HG03521 (cell line): ENCODE measurements around the gene KRTAP3-1.
"Not testable (repeated sequence)": the region's sequence is repeated elsewhere in the genome, so short reads cannot be mapped to it uniquely, and the experiment has no call there.

ENCODE experiments used
- ATAC-seq: cut with Tn5 transposase; IDR thresholded peaks from one replicate; pipeline ENCODE4 v1.9.1; 2021; ENCODE audit warnings: mild to moderate bottlenecking, moderate library complexity; ENCODE audit not compliant: unreplicated experiment

The KRTAP3-1 gene

DNA sequence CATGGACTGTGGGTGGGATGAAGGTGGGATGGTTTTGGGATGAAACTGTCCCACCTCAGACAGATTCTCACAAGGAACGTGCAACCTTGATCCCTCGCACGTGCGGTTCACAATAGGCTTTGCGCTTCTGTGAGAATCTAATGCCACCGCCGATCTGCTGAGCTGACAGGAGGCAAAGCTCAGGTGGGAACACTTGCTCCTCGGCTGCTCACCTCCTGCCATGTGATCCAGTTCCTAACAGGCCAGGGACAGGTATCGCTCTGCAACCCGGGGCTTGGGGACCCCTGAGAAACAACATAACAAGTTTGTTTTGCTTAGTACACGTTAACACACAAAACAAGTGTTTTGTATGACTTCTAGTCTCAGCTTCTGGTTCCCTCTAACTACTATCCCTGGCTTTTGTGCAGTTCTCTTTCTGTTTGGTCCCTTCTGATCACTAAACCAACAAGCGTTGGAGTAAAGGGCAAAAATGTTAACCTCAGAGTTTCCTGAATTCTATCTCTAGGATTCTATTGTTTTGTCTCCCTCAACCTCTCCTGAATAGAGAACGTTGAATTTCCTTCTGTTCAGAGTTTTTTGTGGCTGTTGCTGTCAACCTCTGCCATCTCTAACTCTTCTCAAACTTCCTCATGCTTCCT is 7.8 kb upstream of the KRTAP3-1 start:
- no peak for ATAC-seq

DNA sequence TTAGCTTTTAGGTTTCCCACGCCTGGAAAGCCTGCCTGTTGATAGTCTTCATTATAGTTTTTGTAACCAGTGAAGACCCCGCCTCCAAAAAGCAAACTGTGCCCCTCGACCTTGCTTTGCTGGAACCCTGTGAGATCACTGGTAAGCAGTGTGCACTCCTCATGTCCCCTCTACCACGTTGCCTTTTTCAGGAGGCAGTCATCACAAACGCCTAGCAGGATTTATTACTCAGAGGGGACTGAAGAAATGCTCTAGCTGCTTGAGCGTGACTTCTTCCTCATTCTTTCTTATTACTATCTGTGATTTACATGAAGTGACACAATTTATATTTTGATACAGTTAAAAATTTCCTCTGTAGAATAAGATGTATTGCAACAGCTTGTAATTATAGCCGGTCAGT is 6.5 kb upstream of the KRTAP3-1 start:
- no peak for ATAC-seq

DNA sequence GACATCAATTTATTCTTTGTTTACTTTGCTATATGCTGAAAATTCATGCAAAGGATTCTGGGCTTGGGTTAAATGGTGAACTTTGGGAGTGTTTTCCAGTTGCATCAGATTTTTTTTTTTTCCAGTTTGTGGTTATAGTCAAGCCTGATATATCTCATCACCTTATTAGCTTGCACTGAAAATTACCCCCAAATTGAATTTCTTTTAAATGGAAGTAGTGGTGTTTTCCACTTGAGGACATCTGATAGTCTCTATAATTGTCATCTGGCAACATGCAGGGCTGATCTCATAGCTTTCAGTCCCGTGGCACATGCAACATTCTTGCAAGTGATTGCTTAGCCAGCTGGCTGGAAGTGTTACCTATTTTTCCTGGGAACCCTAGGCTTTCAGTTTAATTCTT is 4.7 kb upstream of the KRTAP3-1 start:
- ATAC-seq: no peak

GRCh38 chr17:41013181-41013580 is 4.3 kb upstream of the KRTAP3-1 start:
- no peak for ATAC-seq

- ATAC-seq: no peak
These were observed 3.6 kb upstream of the KRTAP3-1 start for GRCh38 chr17:41012326-41013120.

GRCh38 chr17:41010441-41010840 is 1.5 kb upstream of the KRTAP3-1 start:
- ATAC-seq: no peak

DNA sequence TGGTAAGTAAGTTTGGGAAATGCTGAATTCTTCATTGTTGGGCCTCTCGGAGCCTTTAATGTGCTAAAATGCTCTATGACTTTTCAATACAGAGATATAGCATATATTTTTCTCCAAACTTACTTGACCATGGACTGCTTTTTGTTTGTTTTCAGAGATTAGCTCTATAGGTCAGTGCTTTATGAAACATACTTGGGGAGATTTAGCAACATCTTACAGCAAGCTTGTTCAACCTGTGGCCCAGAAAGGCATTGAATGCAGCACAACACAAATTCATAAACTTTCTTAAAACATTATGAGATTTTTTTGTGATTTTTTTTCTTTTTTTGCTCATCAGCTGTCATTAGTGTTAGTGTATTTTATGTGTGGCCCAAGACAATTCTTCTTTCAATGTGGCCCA is 1.0 kb upstream of the KRTAP3-1 start:
- no peak for ATAC-seq

- no peak for ATAC-seq
These were observed 403 bp upstream of the KRTAP3-1 start for GRCh38 chr17:41009301-41009760.

GRCh38 chr17:41004397-41004796 is 4.5 kb downstream of the KRTAP3-1 start:
- ATAC-seq: no peak

DNA sequence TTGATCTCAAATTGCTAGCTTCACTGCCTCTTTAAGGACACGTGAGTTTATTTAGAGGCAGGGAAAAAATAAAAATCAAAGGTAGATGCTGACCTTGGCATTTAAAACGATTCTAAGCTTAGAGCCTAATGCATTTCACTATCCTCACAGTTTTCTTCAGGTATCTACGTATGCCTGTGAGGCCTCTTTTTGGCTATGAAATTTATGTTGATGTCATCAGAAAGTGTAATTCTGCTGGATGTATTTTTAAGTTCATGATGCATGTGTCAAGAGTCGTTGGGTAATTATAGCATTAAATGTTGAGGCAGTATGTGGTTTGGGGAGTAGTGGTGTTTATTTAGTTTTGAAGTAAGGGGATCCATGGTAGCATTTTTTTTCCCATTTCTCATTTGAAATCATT is 5.0 kb downstream of the KRTAP3-1 start:
- ATAC-seq: no peak

GRCh38 chr17:41002814-41003213 is 6.1 kb downstream of the KRTAP3-1 start:
- ATAC-seq: no peak

GRCh38 chr17:41001795-41002194 is 7.1 kb downstream of the KRTAP3-1 start:
- no peak for ATAC-seq

DNA sequence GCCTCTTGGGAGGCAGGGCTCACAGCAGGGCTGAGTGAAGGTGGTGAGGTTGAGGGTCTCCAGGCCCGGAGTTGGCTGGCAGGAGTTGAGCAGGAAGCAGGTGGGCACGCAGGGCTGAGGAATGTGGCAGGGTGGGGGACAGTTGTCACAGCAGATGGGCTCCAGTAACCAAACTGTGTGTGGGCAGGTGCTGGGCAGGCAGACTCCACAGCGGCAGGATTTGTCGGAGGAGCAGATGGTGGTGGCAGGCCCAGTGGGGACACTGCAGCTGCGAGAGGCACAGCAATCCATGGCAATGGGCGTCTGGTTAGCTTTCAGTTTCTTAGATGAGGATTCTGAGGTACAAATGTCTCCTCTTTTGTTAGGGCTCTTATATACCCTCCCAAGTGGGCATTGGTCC is 9.4 kb downstream of the KRTAP3-1 start, which contains the start of gene KRTAP3-2:
KRTAP3-2 (minus strand) TSS at position 344 of the 400 bp plus-strand sequence; CDS start at position 291, 53 bp downstream.
- not testable (repeated sequence) for ATAC-seq

GRCh38 chr17:40997361-40997760 is 11.6 kb downstream of the KRTAP3-1 start:
- no peak for ATAC-seq

- no peak for ATAC-seq
These were observed 12.1 kb downstream of the KRTAP3-1 start for GRCh38 chr17:40996829-40997228.

- ATAC-seq: no peak
These were observed 13.8 kb downstream of the KRTAP3-1 start for GRCh38 chr17:40995116-40995515.

- no peak for ATAC-seq
These were observed 15.1 kb downstream of the KRTAP3-1 start, which contains the start of gene KRTAP3-3 for GRCh38 chr17:40993839-40994238. KRTAP3-3 (minus strand) TSS chr17:40994164; CDS start chr17:40994097, 67 bp downstream.

DNA sequence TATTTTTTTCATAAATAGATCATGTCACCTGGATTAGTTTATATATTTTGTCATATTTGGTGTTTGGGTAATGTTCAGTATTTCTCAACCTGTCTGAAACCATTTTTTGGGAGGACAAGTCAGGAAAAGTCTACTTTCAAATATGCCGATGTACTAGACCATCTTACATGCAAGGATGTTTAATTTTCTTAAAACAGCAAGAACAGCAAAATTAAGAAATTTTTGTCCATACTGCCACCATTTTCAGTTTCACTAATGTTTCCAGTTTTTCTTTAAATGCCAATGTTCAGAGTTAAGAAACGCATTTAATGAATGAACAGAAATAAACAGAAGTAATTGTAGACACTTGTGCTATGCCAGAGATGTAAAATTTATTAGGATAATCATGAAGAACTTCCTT is 15.8 kb downstream of the KRTAP3-1 start:
- no peak for ATAC-seq

DNA sequence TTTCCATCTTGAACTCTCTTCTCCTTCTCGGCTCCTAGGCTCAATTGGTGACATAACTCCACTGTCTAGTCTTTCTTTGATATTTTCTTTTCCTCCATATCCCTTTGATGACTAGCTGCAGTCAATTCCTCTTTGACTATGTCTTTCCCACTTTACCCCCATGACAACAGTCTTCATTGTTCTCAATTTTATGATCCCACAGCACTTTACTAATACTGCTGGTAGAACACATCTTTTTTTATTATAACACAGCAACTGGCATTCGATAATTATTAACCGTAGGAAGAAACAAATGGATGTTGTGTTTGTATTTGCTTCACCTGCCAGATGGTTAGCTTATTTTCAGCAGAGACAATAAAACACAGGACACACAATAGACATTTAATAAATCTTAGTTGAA is 16.3 kb downstream of the KRTAP3-1 start:
- ATAC-seq: no peak

GRCh38 chr17:40986920-40987319 is 22.0 kb downstream of the KRTAP3-1 start:
- ATAC-seq: no peak

DNA sequence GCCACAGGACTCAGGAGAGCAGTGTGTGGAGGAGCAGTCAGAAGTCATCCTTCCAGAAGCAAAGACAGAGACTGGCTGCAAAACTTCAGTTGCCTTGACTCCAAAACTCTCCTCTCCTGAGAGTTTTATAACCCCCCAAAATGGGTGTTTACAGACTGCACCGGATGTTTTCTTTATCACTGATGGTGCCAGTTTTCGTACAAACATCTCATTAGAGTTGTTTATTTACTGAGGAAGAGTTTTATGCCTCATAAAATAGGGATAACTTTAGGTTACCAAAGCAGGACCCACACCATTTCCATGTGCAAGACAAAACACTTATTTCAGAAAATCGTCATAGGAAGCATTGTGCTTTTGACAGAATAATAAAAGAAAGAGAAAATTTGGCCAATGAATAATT is 24.7 kb downstream of the KRTAP3-1 start, which contains the start of gene KRT40:
KRT40 (minus strand) TSS at position 101 of the 400 bp plus-strand sequence; CDS start at position 48, 53 bp downstream.
- ATAC-seq: no peak

GRCh38 chr17:40981115-40981514 is 27.8 kb downstream of the KRTAP3-1 start:
- no peak for ATAC-seq
